ENCODE results near the gene TBC1D5.

The TBC1D5 gene

GRCh38 chr3:17386432-17386831 lies 356.0 kb downstream of the TBC1D5 start:
- Mint-ChIP-seq H3K4me1 (no peaks in the 10 kb centered on the region), H3K4me3 (no peak overlapping the region), H3K27me3 (ENCODE audit: low read depth, poor library complexity) (no peaks in the 10 kb centered on the region), H3K27ac (no peak overlapping the region), H3K9me3 (no peaks in the 10 kb centered on the region), H3K36me3 (ENCODE audit: low read depth) (peaks cover 18% of the 10 kb centered on the region)
- no peak for DNase-seq
- TF ChIP-seq CTCF (IDR thresholded peaks at IDR 0.05), result no peak

- TF ChIP-seq CTCF (IDR thresholded peaks at IDR 0.05), result no peak
- peak overlapping the region; percentile 50 for H3K27ac Mint-ChIP-seq
- no peaks in the 10 kb centered on the region for H3K27me3 Mint-ChIP-seq (ENCODE audit: low read depth, poor library complexity)
- no peaks in the 10 kb centered on the region for H3K4me1 Mint-ChIP-seq
- no peak for DNase-seq
- H3K9me3 Mint-ChIP-seq, result no peaks in the 10 kb centered on the region
- no peak overlapping the region for H3K4me3 Mint-ChIP-seq
- peaks cover 6% of the 10 kb centered on the region for H3K36me3 Mint-ChIP-seq (ENCODE audit: low read depth)
These were observed 357.7 kb downstream of the TBC1D5 start for GRCh38 chr3:17384567-17385296.

- H3K9me3 Mint-ChIP-seq, result no peaks in the 10 kb centered on the region
- H3K4me3 Mint-ChIP-seq, result no peak overlapping the region
- H3K27ac Mint-ChIP-seq, result no peak overlapping the region
- H3K4me1 Mint-ChIP-seq, result no peaks in the 10 kb centered on the region
- no peak for DNase-seq
- H3K36me3 Mint-ChIP-seq (ENCODE audit: low read depth), result peaks cover 4% of the 10 kb centered on the region
- H3K27me3 Mint-ChIP-seq (ENCODE audit: low read depth, poor library complexity), result no peaks in the 10 kb centered on the region
- no peak for TF ChIP-seq CTCF (IDR thresholded peaks at IDR 0.05)
These were observed 369.1 kb downstream of the TBC1D5 start for GRCh38 chr3:17373304-17373703.

- Mint-ChIP-seq H3K9me3 (no peaks in the 10 kb centered on the region), H3K27ac (no peak overlapping the region)
These were observed 369.8 kb downstream of the TBC1D5 start for GRCh38 chr3:17372362-17373210.

GRCh38 chr3:17369973-17370372 lies 372.5 kb downstream of the TBC1D5 start:
- no peak for TF ChIP-seq CTCF (IDR thresholded peaks at IDR 0.05)
- H3K9me3 Mint-ChIP-seq, result no peaks in the 10 kb centered on the region
- H3K4me3 Mint-ChIP-seq, result no peak overlapping the region
- H3K36me3 Mint-ChIP-seq (ENCODE audit: low read depth), result peaks cover 4% of the 10 kb centered on the region
- H3K27ac Mint-ChIP-seq, result no peak overlapping the region
- H3K4me1 Mint-ChIP-seq, result no peaks in the 10 kb centered on the region
- H3K27me3 Mint-ChIP-seq (ENCODE audit: low read depth, poor library complexity), result no peaks in the 10 kb centered on the region
- DNase-seq, result no peak

More at GRCh38 chr3:17372362-17373210, 369.8 kb downstream of the TBC1D5 start:
- H3K36me3 Mint-ChIP-seq (ENCODE audit: low read depth), result peaks cover 4% of the 10 kb centered on the region
- H3K27me3 Mint-ChIP-seq (ENCODE audit: low read depth, poor library complexity), result no peaks in the 10 kb centered on the region
- TF ChIP-seq CTCF (IDR thresholded peaks at IDR 0.05), result no peak
- no peaks in the 10 kb centered on the region for H3K4me1 Mint-ChIP-seq
- DNase-seq, result no peak
- H3K4me3 Mint-ChIP-seq, result no peak overlapping the region

All from nephron progenitor cell (in vitro differentiated cells).